HG03520 (cell line): Measurements from ENCODE around the gene SNX30.

ENCODE experiments used
- ATAC-seq: cut with Tn5 transposase; IDR thresholded peaks from one replicate; pipeline ENCODE4 v1.9.1; 2021; ENCODE audit warnings: mild to moderate bottlenecking, moderate library complexity; ENCODE audit not compliant: unreplicated experiment

Gene SNX30

DNA sequence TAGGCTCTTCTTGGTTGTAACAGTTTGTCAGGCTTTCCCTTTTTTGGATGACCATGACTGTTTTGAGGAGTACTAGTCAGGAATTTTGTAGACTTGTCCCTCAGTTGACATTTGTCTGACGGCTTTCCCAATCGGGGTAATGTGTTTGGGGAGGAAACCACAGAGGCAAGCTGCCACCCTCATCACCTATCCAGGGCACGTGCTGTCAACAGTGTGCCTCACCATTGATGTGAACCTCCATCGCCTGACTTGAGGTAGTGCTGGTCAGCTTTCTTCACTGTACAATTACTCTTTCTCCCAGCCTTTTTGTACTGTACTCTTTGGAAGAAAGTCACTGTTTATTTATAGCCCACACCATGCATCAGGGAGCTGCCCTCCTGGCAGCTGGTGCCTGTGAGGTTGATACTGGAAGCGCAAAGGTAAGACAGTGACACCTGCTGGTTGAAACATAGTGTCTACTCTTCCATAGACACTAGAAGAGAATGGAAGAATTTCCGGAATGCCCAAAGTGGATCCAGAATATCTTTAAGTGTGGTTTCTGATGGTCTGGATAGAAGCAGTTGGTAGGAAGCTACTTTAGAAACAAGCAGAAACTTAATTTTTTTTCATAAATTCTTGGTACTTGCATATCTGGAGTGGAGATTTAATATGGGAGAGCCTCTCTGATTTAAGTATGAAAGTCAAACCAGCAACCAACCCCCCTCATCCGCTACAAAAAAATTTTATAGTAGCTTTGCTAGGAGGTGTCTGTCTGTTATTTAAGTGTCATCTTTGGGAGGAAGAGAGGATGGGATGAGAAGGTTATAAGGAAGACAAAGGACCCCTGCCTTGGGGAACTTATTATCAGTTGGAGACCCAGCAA, 69.3 kb downstream of the SNX30 start:
- ATAC-seq = no peak

DNA sequence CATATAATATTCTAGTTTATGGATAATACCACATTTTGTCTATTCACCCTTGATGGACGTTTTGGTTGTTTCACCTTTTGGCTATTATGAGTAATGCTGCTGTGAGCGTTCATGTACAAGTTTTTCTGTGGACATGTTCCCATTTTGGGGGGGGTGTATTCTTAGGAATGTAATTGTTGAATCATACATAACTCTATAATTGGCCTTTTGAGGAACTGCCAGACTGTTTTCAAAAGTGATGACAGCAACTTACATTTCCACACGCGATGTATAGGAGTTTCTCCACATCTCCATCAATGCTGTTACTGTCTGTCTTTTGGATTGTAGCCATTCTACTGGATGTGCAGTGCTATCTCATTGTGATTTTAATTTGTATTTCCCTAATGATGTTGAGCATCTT, 70.3 kb downstream of the SNX30 start:
- no peak for ATAC-seq

DNA sequence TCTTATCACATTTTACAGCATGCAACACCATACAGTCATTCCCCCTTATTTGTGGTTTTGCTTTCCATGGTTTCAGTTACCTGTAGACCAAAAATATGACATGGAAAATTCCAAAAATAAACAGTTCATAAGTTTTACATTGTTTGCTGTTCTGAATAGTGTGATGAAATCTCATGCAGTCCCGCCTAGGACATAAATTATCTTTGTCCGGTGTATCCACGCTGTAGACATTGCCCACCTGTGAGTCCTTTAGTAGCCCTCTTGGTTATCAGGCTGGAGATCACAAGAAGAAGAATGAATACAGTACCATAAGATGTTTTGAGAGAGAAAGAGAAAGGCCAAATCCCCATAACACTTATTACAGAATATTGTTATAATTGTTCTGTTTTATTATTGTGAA, 72.1 kb downstream of the SNX30 start:
- ATAC-seq = no peak

DNA sequence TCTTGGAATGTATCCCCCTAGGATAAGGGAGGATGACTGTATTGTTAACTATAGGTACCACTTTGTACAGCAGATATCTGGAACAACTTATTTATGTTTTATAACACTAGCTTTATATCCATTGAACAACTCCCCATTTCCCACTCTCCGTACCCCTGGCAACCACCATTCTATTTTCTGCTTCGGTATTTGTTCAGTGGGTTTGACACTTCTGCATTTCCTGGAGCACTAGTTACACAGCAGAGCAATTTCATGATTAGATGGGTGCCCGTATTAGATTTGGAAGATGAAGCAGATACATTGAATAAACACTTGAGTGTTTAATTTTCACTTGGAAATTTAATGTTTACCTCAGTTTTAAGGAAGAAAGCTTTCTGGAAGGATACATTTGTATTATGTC, 72.7 kb downstream of the SNX30 start:
- ATAC-seq = no peak

DNA sequence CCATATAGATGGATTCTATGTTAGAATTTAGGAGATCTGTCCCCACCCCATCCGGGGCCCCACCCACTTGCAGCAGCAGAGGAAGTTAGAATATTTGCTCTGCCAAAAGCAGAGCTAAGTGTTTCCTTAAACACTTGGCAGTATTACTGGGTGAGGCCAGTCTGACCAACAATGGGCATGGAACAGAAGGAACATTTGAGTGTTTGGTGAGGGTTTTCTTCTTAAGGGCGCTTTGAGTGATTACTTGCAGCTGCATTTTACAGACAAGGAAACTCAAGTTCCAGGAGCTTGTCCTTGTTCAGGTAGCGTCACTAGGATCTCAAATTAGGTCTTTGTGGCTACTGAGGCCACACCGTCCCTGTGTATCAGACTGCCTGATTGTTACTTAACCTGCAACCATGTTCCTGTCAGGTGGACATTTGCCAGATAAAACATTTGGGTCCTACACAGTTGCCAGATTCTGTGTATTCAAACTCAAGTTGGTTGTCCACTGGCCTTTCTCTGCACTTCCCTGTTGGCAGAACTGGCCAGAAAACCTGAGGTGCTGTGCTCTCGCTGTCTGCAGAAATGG, 80.8 kb downstream of the SNX30 start:
- ATAC-seq = no peak

DNA sequence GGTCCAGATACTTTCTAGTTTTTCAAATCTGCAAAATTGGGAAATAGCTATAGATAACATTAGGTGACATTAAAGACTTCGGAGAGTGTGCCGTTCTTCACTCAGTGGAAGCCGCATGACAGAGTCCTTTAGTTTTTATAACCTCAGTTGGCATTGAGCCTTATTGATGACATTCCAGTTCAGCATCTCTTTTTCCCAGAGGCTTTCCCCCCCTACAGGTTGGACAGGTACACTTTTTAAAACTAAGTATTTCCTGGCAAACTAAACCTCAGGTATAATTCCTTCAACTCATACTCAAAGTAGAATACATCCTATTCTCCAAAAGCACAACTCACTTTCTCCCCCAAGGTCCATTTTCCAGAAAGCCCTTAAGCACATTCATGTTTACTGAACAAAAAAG, 81.4 kb downstream of the SNX30 start:
- no peak for ATAC-seq

DNA sequence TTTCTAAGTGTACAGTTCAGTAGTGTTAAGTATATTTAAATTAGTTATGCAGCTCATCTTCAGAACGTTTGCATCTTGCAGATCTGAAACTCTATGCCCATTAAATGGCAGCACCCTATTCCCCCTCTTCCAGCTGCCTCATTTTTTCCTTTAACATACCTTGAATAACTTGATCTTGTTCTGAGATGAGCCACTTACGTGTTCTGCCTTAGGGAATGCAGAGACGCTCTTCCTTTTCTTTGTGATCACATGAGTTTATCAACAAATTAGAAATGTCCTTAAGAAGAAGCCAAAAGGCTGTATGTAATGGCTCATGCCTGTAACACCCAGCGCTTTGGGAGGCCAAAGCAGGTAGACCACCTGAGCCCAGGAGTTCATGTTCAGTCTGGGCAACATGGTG, 82.5 kb downstream of the SNX30 start:
- ATAC-seq = no peak

DNA sequence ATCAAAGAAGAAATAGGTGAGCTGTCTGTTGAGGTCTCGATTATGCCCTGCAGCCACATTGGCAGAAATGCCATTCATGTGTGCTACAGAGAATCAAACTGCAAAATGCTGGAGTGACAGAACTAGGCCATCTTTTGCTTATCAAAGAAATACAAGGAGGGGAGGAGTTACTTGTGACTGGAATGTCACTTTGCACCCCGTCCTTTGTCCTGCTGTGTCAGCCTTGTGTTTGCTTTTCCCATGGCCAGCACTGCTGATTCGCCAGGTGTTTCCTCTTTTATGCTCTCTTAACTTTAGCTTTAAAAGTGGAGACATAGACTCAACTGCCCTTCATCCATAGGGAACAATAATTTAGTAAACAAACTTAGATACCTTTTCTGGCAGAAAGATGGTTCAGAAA, 85.8 kb downstream of the SNX30 start:
- ATAC-seq = no peak

DNA sequence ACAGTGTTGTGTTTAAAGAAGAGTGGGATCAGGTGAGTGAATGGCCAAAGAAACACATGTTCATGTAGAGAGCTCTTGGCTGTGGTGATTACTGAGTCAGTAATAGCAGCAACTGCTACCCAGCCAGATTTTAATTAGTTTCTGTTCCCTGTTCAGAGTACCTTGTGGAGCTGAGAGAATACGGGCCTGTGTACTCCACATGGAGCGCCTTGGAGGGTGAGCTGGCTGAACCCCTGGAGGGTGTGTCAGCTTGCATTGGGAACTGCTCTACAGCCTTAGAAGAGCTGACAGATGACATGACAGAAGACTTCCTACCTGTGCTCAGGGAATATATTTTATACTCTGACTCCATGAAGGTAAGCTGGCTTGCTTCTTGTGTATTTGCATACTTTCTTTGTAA, 87.8 kb downstream of the SNX30 start:
- no peak for ATAC-seq

DNA sequence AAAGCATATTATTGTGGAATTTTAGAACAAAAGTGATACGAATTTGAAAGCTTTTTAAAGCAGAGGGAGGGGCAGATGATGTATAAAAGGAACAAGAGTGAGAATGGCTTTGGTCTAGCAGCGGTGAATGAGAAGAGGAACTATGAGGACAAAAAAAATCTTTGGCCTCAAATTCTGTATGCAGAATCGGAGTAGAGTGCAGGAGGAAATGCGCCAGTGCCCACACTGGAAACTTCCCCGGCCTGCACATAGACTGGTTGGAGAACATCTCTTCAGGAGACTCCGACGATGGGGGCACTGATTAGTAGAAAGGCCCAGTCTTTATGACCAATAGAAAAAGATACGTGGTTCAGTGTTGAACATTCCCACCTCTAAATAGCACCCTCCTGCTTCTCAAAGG, 88.8 kb downstream of the SNX30 start:
- no peak for ATAC-seq

DNA sequence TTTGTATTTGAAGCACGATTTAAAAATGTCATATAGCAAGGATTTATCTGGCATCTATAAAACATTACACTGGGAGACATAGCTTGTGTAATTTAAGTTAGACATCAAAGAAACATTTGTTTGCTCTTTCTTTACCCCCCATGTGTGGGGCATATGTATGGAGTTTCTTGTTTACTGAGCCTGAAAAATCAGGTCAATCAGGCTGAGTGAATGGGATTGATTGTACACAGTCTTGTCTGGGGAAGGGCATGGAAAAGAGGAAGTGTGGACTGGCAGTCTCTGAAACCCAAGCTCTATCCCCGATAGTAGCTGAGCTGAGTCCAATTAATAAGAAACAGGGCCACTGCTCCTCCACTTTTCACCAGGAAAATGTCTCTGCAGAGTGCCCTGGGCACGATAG, 90.7 kb downstream of the SNX30 start:
- ATAC-seq = no peak

DNA sequence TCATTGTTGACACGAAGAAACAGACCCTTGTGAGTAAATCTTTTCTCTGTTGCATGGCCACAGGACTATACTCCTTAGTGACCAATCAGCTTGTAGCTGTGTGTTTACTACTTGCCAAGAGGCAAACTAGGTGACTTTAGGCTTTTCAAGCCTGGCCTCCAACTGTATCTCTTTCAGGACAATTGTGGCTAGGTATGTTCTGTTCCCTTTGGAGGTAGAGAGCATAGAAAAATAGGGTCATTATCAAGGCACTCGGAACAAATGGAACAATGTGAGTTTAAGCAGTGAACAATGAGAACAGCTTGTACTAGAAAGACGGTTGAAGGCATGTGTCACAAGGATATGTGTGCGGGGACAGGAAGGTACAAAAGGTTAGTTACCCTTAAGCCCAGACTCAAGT, 92.0 kb downstream of the SNX30 start:
- no peak for ATAC-seq

DNA sequence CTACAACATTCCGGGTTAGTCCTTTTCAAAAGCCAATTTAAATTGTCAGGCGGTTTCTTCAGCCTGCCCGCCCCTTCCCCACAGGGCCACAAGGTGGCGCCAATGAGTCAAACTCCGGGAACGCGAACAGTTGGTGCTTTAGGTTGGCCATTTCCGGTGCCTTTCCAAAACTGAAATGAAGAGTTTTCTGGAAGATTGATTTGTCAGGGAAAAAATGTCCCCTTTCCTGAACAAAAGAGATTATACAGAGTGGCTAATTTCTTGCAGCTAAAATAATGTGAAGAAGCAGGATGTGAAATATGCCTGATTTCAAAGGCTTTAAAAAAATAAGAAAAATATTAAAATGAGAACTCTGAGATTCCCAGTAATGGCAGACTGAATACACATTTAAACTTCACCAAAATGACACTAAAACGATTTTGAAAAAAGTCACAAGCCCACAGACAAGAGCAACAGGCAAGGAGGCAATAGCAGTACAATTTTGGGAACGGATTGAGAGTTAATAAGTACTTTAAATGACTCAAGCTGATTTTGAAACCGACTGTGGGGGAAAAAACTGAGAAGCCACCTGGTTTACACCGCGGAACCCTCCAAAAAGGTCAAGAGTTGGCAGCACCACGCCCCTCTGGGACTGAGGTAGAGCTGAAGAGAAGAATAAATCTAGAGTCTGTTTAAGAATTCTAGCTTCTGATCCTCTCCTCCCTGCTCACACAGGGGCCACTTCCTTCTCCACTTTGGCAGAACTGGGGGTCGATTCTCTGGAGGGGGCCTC, 94.4 kb downstream of the SNX30 start:
- ATAC-seq = peak; percentile 68

DNA sequence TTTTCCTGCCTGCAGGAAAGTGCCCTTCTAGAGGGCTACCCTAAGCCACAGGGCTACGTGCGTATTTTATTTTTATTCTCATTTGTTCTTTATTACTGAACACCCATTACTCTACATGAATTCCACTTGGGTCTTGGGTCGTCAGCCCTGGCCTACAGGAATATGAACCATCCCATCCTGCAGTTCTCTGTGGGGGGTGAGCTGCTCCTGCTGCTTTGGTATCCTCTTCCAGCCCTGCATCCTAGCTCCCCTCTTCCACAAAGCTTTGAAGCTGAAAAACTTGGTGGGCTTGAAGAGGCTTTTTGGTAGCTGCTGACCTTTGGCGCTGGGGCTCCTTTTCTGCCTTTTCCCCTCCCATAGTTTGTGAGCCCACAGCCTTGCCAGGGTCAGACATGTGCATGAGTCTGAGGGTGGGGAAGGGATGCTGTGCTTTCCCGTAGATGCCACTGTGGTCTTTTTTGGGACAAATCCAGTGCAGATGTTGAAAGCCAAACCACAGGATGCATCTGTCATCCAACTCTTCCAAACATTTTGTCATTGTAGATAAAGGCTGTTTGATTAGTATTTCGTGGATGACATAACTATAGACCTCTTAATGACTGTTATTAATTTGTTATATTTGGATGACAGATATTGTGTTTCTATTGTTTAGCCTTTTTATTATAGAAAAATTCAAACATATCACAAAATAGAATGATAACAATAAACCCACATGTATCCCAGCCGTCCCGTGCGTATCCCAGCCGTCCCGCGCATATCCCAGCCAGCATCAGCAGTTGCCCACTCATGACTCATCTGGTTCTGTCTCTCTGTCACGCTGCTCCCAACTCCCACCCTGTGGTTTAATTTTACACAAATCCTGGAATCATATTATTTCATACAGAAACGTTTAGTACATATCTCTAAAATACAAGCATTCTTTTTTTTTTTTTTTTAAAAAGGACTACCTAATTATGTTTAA, 96.2 kb downstream of the SNX30 start:
- no peak for ATAC-seq

DNA sequence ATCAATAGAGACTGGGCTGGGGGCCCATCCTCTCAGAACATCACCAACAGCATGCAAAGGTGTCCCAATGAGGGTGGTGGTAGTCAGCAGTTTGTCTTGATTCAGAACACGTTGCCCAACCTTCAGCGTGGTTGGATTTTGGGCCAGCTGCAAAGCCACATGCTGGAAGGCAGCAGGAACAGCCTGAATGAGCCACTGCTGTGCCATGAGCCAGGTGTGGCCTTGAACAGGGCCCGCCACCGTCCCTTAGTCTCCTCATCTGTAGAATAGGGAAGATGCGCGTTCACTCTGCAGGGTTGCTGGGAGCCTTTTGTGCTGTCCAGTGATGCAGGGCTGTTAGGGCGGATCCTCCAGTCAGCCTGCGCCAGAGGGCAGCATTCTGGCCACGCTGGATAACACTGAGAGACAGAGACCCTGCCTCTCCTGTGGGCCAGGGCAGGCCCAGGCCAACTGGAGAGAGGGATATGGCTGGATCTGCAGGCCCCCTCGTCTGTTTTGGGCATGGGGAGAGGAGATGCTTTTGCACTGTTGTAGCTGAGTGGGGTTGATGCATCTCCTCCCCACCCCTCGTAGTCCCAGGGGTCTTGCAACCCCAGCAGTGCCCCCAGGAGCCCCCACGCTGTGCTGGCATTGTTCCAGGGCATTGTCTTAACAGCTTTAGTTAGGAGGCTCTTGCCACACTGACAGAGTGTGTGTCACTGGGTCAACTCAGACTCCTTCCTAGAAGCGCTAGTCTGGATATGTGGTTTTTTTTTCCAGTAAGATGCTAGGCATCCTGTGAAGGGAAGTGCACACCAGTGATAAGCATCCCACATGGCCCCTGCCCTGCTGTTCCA, 98.0 kb downstream of the SNX30 start:
- ATAC-seq = no peak

DNA sequence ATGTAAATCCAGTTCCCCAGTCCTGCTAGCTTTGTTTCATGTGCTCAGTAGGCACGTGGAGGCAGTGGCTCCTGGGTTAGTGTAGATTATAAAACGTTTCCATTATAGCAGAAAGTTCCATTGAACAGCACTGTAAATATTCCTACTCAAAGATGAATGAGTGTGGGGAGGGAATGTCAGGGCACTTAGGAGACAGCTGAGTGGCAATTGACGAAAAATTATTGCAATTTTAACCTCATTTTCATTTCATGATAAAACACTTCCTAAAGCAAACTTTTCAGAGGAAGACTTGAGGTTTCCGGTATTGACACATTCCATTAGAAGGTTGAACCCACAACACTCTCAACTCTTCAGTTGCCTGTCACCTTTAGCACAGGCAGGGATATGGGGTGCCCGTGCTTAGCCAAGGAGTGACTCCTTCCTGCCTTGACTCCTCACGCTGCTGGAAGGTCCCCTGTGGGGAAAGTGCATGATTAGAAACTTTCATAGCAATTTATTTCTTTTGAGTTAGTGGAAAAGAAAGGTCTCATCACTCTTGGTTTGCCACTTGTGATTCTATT, 98.9 kb downstream of the SNX30 start:
- ATAC-seq = no peak

DNA sequence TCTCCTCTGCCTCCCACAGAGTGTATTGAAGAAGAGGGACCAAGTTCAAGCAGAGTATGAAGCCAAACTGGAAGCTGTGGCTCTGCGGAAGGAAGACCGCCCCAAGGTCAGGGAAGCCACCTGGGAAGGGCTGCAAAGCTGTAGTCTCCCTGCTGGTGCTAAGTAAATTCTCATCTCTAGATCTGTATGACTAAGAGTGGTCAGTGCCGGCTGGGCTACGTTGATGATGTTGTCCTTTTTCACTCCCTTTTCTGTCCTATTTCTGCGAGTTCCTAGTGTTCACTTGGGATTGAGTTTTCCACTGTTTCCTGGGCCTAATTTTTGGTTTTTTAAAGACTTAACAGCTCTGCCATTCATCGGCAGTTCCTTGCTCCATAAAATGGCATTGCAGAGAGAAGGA, 100.3 kb downstream of the SNX30 start:
- ATAC-seq = no peak

DNA sequence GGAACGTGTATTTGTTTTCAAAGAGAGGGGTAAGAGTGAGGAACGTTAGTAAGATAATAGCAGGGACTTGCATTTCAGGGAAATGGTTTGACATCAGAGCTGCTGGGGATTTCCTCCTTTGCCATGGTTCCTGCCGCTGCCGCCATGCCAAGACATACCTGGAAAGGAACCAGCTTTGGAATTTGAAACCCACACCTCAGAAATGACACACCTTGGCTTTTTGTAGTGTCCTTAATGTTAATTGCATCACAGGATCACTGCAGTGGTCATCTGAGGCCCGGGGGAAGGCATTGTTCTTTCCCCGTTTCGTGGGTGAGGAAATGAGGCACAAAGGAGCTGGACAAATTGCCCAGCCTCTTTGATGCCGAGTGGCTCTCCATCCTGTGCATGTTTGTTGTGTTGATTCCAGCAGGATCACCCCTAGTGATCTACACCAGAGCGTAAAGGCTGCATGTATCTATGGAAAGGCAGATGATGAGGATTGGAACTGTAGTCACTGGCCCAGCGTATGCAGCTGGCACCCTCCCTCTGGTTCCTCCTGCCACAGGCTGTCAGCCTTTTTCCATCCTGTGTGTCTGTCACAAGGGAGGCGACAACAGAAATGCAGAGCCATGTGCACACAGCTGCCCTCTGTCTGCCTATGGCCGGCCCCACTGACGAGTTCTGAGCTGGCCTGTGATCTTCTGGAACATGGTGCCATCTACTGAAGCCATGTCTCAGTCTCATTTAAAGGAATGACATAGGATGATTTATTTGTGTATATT, 102.4 kb downstream of the SNX30 start:
- no peak for ATAC-seq
